Measurements from ENCODE around the gene ANAPC10.

GRCh38 chr4:145130130-145130529 lies 32.1 kb upstream of the ANAPC10 start:
- no peak for TF ChIP-seq CTCF (IDR thresholded peaks at IDR 0.05)
- no peak for TF ChIP-seq EP300 (IDR thresholded peaks at IDR 0.05)

Measured in sigmoid colon (tissue), 4 donors.